Activated CD4-positive, alpha-beta T cell treated with anti-CD3 and anti-CD28 coated beads, Interleukin-2, Interleukin-6, amounts not matched to agents 100 ng/mL and 50 ng/mL, durations not matched to agents 16 hours and 8 hours (primary cell): ENCODE measurements around the gene SNX19.

Experiments used
- DNase-seq: peaks from one replicate; pipeline ENCODE4 v3.0.0-alpha.2; 2020

SNX19 gene

DNA sequence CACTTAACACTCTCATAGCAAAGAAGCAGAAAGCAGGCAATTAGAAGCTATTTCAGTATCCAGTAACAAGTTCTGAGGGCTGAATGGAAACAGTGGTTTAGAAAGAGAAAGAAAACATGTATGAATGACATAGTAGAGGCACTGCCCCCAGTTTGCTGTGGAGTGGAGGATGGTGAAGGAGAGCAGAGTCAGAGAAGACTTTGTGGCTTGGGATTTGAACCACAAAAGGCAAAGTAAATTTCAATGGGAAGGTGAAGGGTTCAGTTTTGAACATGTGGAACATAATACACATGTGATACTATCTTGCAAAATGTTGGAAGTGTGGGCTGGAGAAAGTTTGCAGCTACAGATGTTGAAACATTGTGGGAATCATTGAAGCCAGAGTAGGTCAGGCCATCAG, 81.4 kb downstream of the SNX19 start:
- DNase-seq, result no peak

DNA sequence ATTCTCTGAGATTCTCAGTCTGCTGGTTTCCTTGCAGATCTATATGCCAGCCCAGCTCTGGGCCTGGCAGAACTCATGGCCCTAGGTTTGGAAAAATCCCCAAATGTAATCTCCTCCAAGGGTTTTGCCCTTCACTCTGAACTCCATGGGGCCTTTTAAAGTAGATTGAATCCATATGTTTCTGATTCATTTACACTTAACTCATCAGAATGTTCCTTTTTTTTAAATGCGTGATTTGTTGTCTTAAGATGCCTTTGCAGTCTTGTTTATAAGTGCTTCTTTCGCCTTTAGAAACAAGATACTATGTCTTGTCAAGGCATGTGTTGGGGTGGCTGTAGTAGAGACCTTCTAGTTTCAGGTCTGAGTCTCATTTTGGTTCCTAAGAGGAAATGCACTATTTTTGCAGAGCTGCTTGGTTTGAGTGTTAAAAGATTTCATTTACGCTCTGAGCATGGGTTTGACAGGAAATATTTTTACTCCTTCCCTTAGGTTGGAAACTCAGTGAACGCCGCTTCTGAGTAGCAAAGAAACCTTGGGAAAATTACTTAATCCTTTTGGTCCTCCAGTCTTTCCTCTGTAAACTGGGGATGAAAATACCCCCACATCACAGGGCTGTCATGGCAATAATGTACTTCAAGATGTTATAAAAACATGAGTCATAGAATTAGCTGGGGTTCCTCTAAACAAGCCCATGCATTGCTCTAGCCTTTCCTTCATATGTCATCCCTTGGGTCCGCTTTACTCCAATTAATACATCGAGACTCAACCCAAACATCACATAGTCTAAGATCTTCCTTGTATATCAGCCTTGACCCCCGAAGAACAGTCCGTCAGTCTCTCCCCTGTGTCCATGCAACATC, 83.5 kb downstream of the SNX19 start:
- DNase-seq, result no peak

DNA sequence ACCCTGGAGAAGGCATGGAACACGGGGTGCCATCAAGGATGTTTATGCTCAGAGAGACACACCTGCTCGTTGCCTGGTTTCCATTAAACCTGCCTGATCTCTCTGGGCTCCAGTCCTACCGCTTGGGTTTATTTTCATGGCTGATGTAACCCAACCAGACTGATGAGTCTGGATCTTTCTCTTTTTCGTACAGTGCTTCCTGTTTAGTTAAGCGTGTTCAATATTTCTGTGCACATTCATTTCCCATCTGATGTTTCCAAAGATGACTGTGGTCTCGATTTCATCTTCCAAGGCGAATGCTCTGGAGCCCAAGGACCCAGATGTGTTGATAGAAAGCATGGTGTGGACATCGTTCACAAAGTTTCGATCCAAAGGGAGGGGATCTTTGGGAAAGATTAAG, 84.3 kb downstream of the SNX19 start:
- no peak for DNase-seq

DNA sequence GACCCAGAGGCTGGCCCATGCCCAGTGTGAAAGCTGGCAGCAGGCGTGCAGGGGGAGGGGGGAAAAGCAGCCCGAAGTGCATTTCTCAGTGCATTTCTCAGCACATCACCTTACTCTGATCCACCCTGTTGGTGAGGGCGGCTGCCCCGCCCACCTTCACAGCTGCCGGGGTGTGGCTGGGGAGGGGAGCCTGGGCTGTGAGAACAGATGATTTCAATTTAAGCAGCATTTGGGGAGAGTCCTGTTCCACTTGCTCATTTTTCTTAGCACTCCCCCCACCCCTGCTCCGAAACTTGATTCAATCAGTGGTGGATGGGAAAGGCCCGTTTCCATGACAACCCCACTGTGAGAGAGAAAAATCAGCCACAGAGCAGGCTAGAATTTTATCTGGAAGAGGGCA, 84.8 kb downstream of the SNX19 start:
- peak; percentile 12 for DNase-seq

DNA sequence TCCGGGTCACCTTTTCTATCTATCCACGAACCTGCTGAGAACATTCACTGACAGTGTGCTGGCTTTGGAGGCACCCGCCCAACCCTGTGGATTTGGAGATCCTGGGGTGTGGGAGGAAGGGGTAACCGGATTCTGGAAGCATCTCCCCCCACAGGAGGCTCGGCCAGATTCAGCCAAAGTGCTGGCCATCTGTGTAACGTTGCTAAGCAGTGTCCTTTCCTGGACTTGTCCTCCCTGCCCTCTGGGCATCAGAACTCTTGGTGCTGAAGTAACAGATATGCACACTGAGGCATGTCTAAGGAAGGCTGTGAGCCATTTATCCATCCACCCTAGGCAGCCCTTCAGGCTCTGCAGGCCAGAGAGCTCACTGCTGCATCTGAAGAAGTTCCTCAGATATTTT, 85.7 kb downstream of the SNX19 start:
- no peak for DNase-seq

DNA sequence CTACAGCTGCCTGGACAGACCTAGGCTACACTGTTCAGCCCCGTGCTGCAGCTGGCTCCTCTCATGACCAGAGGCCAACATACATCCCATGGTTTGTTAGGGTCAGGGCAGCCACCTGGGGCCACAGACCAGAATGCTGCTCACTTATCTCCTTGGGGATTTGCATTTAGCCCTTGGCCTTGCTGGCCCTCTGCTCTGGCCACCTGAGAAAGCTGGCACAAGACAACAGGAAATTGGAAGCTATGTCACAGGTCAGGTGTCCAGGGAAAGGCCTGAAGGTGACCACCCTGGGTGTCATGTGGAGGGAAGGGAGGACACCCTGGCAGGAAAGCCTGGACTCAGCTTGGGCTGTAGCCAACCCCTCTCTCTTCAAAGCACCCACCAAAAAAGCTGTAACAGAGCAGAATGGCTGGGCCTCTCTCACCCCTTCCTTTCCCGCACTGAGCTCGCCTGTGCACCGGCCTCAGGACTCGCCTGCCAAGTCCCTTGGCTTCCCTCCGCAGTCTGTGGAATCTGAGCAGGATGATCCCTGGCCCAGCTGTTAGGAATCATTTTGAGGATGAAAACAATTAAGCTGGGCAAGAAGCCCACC, 86.3 kb downstream of the SNX19 start:
- DNase-seq, result no peak

DNA sequence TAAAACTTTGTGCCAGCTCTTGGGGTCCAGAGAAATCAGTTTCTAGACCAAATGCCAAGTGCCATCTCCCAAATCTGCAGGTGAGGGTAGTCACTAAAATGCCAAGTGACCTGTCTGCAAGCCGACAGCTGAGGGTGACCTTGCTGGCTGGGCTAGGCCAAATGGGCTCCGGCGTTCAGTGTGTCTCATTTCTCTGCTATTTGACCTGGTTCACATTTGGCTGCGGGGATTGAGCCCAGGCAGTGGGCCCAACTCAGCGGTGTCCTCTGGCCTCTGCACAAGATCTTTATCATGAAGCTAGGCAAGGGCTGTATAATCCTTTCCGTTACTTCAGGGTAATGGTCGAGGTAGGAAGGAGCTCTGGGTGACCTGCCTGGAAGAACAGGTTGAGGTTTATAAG, 87.5 kb downstream of the SNX19 start:
- no peak for DNase-seq

DNA sequence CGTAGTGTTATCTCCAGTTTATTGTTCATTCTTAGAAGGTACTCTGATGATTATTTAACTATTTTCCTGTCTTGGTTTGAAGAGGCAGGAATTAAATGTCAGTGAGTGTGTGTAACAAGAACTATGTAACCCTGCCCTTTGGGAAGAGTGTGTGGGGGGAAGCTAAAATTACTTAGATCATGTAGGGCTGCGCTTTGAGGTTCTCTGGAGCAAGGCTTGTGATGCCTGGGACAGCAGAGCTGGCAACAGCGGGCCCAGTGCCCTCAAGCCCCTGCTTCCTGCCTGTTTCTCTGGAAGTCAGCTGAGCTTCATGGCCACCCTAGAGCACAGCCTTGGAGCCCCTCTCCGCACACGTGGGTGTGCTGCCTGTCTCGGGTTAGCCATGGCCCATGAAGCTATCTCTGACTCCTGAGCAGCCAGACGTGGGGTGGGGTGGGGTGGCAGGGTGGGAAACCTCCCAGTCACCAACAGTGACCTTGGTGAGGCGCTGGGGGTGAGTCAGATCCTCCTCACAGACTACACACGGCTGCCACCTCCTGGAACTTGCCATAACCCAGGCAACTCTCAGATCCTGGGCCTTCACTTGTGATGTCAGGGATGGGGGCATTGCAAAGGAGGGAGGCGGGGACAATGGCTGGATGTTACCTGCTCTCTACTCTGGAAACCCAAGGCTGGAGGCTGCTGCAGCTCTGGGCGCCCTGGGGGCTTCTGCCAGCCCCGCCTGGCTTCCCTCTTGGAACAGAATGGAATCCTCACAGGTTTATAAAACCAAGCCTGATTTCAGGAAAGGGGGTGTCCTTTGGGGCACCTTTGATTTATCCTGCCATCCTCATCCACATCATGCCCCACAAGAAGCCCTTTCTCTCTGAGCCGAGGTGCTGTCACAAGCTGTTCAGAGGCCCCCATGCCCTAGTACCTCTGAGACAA, 88.6 kb downstream of the SNX19 start:
- DNase-seq, result peak; percentile 39

DNA sequence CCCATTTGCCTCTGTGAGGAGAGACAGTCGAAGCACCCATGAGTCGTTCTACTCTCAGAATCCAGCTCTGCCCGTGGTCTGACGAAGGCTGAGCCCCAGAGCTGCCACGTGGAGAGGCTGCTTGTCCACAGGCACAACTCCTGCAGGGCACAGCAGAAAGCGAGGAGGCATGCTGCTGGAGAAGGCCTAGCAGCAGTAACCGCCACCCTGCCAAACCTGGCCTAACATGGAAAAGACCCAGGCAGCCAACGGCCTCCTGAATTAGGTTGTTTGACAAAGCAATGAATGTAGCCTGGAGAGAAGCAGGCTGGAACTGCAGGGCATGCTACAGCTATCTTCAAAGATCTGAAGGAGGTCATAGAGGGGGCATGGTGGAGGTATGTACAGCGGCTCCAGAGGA, 89.7 kb downstream of the SNX19 start:
- DNase-seq, result no peak

DNA sequence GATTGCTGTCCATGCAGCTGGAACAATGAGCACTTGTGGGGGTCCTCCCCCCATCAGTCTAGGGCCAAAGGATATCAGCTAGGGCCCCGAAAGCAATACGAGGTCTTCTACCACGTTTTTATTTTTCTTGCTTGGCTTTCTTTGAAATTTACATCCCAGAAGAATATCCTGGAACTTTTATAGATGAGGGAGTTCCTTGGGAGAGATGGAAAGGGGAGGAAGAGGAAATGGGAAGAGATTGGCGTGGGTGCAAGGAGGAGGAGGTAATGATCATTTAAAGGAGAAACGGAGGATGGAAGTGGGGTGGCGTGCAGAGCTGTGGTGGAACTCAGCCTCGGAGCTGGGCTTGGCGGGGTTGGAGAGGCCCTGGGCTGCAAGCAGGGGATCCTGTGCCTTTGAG, 90.3 kb downstream of the SNX19 start:
- no peak for DNase-seq

DNA sequence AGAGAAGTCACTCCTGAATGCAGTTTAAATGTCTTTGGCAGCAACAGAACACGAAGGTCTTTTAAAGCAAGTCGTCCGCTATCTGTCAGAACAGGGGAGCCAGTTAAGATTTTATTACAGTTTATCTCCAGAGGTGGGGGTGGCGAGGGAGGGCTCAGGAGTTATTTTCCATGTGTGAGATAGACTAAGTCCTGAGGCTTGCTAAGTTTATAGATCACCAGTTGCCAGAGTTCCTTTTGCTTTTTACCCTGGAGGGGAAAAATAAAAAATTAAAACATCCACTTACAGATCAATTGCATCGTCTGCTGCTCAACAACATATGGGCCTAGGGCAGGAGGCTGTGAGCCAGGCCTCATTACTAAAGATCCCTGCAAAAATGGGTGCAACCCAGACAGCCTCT, 90.7 kb downstream of the SNX19 start:
- no peak for DNase-seq
